Mammary epithelial cell (primary cell): Measurements from ENCODE around the gene TBL3.

Experiments used
- EZH2 ChIP-seq: IDR thresholded peaks from 2 replicates; pipeline ENCODE4 v1.6.1; 2012; ENCODE audit warnings: low read length, inconsistent platforms, borderline replicate concordance
- TF ChIP-seq, protein P1 (sequence below), 2 donors: IDR thresholded peaks in 1 of 2; conservative IDR thresholded peaks in 1 of 2; 2 replicates each; pipeline ENCODE4 v1.5.1; 2011 to 2012; ENCODE audit warnings: inconsistent platforms in 2 of 2, low read length in 2 of 2, mild to moderate bottlenecking in 2 of 2, control low read depth in 1 of 2, low read depth in 1 of 2; ENCODE audit not compliant: insufficient read depth in 1 of 2; ENCODE audit errors: extremely low read depth in 1 of 2

DNA sequence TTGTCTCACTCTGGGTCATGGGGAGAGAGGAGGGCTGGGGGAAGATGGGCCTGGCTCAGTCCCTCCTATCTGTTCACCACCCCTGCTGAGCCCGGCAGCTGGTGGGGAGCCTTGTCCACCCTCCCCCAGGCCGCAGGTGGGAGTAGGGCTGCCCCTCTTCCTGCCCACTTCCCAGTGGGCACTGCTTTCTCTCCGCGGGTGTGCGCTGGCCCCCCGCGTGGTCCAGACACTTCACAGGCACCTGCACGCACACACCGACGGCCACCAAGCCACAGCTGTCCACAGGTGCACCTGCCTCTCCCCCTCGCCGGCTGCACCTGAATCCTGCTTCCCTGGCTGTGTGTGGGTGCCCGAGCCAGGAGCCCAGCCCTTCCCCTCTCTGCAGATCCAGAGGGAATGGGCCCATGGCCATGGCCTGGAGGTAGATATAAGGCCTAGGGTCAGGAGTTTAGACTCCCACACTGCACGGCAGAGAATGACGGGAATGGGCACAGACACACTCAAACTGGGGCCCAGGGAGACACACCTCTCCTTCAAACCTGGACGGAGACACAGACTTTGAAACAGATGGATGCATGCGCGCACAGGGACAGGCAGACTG is 56.9 kb downstream of the TBL3 start:
- no peak for TF ChIP-seq EZH2
- TF ChIP-seq, protein P1, sequence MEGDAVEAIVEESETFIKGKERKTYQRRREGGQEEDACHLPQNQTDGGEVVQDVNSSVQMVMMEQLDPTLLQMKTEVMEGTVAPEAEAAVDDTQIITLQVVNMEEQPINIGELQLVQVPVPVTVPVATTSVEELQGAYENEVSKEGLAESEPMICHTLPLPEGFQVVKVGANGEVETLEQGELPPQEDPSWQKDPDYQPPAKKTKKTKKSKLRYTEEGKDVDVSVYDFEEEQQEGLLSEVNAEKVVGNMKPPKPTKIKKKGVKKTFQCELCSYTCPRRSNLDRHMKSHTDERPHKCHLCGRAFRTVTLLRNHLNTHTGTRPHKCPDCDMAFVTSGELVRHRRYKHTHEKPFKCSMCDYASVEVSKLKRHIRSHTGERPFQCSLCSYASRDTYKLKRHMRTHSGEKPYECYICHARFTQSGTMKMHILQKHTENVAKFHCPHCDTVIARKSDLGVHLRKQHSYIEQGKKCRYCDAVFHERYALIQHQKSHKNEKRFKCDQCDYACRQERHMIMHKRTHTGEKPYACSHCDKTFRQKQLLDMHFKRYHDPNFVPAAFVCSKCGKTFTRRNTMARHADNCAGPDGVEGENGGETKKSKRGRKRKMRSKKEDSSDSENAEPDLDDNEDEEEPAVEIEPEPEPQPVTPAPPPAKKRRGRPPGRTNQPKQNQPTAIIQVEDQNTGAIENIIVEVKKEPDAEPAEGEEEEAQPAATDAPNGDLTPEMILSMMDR (conservative IDR thresholded peaks at IDR 0.05 in 1 of 2, IDR thresholded peaks at IDR 0.05 in 1 of 2; ENCODE audit: extremely low read depth in 1 of 2, insufficient read depth in 1 of 2, low read depth in 1 of 2, low read length in 2 of 2), result no peak
